Right renal cortex interstitium (tissue), 3 donors: ENCODE data around the gene CNTNAP2. TPM values are rescaled to one million over a fixed set of nuclear protein-coding genes. Genes with fewer than 3 reads are reported as not detected.

ENCODE experiments used
- DNase-seq, 3 donors: peaks; one replicate each; pipeline ENCODE4 v3.0.0-alpha.2; 2013; ENCODE audit warnings: low read depth in 3 of 3, low spot score in 2 of 3
- polyA plus RNA-seq, 3 donors: library from polyadenylated mRNA; unstranded; fragments of 120-200 nt; gene quantifications; one replicate each; pipeline ENCODE4 v1.2.1, GENCODE V29; 2013; ENCODE audit not compliant: insufficient read length in 3 of 3

The CNTNAP2 gene
- polyA plus RNA-seq, 3 donors = 21.2 to 29.0 (median 25.8) TPM

DNA sequence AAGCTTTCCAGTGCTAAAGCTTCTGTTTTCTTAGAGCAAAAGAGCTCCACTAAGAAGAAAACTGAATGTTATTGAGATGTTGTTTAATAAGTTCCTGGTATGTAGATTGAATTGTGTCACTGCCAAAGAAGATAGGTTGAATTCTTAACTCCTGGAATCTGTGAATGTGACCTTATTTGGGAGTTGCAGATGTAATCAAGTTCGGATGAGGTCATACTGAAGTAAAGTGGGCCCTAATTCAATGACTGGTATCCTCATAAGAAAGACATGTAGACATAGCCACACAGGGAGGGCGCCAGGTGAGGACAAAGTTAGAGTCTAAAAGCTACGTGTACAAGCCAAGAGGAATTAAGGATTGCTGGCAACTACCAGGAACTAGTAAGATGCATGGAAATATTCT lies 1741.8 kb downstream of the CNTNAP2 start:
- no peak for DNase-seq

DNA sequence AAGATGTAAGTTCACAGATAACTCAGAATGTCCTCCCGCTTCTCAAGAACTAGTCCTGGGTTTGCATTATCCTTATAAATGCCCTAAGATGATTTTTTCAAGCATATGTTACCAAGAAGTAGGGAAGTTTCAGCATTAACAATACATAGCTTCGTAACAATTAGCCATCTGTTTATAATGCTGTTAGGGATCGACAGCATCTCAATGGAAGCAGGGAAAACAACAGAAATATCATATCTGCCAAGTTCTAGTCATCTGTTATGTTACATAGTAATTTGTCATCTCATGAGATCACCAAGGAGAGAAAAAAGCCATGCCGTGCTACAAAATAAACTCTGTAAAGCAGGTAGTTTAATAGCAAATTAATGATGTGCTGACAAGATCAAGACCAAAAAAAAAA lies 1742.4 kb downstream of the CNTNAP2 start:
- DNase-seq = no peak

DNA sequence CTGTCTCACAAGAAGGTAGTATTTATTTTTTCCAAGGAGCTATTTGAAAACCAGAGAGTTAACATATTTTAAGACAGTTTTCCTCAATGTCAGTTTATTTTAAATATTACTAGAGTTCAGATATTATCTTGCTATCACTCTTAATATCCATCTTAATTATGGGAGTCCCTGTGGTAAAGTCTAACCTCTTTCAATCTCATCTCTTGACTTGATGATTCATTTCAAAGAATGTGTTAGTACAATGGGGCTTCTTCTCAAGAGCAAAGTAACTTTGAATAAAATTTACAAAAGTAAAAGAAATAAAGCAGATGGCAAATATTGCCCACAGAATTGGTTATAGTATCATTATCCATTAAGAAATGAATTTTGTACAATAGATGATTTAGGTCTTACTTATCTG lies 1742.9 kb downstream of the CNTNAP2 start:
- no peak for DNase-seq

DNA sequence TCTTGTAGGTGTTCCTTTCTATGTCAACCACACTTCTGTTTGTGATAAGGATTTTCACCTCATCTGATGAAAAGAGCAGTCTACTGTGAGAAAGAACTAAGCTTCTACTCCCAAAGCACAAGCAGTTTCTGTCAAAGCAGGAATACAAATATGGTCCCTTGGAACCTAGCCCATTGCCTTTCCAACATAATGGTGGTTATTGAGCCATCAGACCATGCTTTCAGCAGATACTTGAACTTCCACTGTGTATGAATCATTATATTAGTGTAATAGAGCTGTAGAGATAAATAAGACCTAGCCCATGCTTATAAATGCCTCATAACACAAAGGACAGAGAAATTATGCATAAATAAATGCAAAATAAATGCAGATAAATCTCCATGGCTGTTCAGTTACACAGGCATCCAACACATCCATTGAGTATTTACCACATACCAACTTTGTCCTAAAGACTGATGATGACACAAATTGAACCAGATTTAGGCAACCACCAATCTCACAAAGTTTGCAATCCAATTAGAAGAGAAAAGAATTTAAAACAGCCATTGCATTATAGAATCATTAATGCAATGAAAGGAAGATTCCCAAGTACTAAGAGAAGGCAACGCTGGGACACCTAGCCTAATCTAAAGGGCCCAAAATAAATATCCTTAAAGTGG lies 1744.6 kb downstream of the CNTNAP2 start:
- no peak for DNase-seq

DNA sequence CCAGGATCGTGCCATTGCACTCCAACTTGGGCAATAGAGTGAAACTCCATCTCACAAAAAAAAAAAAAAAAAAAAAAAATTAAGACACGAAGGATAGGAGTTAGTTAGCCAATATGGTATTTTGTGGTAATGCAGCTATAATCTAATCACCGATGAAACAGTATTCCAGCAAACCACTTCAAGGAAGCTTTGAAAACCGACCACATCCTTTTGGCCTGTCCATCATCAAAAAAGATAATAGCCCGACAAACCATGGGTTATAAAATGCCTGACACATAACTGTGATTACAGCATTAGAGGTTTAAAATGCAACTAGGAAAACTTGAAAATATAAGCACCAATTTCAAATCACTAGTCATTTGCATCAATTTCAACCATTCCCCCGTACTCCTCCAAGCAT lies 1745.3 kb downstream of the CNTNAP2 start:
- no peak for DNase-seq

DNA sequence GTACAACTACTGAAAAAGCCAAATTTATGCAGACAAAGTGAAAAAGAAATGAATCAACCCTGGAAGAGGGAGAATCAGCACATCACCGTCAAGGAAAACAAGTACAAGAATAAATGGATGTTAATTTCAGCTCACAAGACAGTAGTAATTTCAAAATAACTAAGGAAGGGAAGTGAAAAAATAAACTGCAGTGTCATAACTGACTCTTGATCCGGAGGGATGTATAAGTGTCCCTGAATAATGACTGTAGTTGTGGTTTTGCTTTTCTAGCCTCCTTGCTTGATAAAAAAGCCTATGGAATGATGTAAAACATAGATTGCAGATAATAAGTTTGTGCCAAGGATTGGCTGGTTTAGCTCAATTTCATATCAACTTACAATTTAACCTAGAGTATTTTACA lies 1752.9 kb downstream of the CNTNAP2 start:
- DNase-seq = no peak

DNA sequence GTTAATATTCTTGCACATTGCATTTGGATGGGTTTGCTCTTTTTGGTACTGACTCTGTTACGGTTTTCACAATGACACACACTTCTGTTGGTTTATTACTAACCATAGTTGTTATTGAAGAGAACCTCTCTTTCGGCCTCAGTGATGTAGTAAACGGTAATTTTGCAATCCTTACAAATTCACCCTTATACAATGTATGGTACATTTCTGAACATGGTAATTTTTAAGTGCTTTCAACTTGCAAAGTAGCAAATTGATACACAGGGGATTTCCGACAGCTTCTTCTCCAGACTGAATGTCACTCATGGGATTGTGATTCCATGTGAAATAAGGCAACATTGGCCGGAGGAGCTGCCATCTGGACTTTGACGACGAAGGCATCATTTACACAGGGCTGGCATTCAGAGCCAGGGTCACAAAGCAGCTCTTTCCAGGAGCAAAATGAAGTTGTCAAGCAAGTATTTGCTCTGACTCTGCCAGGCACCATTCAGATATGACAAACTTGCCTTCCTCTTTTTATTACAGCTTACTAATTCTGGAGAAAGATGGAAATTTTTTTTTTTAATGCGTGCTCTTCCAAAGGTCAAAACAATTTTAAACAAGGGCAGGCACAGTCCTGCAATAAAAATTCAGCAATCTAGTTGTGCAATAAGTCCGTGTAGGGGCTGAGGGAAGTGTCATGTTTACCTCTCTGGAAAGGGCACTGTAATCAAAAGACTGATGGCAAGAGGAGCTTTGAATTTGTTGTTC lies 1762.5 kb downstream of the CNTNAP2 start:
- no peak for DNase-seq

DNA sequence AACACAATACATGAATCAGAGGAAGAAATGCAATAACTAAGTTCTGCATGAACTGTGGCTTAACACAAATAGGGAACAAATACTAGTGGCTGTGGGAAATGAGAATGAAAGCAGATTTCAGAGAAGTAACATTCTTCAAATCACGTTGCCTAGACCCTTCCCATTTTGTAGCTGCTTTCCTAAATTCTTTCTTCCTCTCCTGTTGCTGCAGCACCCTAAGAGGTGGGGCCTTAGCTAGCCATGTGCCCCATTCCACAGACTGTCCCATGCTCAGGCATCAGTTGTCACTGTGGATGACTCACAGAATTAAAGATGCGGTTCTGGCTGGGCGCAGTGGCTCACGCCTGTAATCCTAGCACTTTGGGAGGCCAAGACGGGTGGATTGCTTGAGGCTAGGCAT lies 1769.3 kb downstream of the CNTNAP2 start:
- DNase-seq = no peak

DNA sequence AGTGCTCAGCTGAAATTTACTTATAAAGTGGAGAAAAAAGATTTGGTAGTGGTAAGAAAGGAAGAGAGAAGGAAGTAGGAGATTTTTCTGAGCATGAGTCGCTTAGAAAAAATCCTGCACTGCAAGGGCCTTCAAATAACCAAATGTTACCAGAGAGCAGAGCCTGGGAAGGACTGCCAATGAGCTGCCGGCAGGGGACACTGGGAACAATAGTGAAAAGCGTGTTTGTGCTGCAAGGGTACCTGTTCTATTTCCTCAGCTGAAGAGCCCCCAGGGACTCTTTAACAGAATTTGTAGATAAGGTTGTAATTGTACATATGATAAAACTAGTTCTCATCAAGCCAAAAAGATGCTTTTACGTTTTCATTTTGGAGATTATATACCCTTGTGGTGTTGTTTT lies 1777.7 kb downstream of the CNTNAP2 start:
- DNase-seq = no peak

DNA sequence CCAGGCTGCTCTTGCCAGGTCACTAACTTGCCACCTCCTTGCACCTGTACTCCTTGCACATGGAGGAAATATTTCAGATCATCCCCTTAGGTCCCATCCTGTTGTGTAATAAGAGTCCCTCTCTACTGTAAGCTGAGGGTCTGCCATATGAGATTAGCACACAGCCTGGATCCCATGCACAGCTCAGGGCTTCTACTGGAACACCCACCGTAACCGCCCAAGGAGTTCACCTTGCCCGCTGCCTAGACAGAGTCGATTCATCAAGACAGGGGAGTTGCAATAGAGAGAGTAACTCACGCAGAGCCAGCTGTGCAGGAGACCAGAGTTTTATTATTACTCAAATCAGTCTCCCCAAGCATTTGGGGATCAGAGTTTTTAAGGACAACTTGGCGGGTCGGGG lies 1779.5 kb downstream of the CNTNAP2 start:
- DNase-seq = no peak

DNA sequence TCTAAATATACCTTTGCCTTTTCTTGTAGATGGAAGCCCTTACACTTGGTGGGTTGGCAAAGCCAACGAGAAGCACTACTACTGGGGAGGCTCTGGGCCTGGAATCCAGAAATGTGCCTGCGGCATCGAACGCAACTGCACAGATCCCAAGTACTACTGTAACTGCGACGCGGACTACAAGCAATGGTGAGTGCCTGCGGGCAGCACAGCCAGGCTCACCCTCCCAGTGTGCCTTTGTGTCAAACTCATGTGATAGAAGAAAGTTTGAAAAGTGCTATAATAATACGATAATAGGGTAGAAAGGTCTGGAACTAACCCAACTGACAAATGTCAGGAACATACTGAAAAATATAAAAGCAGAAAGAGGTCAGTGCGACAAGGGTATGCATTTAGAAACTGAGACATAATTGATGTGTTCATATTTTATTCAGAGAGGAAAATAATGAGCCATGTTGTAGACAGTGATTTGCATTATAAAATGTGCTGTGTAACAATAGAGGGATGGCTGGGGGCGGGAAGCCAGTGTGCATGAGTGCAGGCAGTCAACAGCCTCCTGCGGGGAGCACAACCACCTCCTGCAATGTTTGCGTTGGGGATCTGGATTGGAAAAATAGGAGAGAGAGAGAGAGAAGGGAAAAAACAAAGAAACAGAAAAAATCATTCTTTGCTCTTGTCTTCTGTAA lies 1787.1 kb downstream of the CNTNAP2 start:
- DNase-seq = no peak

DNA sequence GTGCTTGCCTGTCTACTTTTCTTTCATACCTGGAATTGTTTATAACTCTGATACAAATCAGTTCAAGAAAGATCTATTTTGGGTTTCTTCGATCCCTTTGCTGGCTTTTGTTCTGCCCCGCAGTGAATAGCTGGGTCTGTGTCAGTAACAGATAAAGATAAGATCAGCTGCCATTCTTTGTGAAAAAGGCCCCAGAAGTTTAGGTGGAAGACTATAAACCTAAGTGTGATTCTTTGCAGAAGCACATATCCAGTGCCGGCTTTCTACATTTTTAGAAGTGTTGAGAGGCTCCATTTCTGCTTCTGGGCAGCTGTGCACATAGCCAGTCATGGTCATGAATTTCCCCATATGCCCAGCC lies 1787.6 kb downstream of the CNTNAP2 start:
- no peak for DNase-seq

DNA sequence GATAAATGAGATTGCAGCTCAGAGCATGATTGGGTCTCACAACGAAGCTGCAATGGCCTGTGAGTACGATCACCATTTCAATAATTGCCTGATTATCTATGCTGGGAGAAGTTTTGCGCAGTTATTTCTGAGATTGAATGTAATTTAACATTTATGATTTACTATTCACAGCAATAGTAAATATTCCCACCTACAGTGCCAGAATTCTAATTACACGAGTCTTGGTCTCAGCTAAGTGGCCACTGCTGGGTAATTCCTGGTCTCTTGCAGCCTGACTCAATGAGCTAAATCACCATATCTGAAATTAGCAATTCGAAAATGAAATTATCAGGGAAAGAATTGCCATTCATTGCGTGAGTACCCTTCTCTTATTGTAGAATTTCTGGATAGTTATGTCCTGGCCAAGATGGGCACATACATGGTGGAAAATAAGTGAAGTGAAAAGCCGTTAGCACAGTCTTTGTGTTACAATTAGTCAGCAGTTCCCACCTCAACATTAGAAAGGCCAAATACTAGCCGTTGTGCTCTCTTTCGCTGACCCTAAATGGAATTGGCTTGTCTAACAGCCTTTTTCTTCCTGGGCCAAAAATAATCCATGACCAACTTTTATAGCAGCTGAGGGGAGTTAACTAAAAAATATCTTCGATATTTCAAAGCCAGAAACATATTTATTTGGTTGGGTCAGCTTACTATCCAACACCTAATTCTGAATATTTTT lies 1793.0 kb downstream of the CNTNAP2 start:
- DNase-seq = no peak

DNA sequence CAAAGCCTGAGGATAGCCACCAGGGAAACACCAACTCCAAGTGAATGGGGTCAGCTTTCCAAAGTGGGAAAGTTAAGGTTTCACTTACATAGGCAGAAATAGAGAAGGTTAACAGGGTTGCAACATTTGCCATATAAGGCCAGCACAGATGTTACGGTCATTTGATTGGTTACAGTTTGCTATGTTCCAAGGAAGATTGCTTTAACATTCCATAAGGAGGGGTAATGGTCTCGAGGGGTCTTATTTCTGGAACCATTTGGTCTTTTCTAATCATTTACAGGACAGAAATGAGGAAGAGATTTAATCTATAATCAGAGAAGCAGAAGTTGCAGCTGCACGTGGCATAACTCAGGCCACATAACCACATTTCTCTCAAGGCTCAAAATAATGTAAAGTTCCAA lies 1794.6 kb downstream of the CNTNAP2 start:
- DNase-seq = peak in 2 of 3 donors; percentile 5 to 8

DNA sequence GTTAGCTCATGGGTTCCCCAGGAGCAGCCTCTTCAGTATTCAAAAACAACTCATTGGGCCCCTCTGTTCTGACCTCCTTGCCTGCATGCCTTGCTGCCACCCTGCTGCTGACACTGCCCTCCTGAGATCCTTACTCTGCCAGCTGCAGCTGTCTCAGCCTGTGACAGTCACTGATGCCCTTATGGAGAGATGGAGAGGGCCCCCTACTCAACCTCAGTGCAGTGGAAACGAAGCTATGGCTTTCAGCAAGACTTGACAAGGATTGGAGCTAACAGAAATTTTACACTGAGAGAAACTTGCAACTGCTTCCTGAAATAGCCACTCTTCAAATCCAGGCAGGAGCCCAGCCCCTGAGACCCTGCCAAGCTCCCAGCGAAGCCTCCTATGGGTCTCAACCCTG lies 1795.7 kb downstream of the CNTNAP2 start:
- DNase-seq = no peak

DNA sequence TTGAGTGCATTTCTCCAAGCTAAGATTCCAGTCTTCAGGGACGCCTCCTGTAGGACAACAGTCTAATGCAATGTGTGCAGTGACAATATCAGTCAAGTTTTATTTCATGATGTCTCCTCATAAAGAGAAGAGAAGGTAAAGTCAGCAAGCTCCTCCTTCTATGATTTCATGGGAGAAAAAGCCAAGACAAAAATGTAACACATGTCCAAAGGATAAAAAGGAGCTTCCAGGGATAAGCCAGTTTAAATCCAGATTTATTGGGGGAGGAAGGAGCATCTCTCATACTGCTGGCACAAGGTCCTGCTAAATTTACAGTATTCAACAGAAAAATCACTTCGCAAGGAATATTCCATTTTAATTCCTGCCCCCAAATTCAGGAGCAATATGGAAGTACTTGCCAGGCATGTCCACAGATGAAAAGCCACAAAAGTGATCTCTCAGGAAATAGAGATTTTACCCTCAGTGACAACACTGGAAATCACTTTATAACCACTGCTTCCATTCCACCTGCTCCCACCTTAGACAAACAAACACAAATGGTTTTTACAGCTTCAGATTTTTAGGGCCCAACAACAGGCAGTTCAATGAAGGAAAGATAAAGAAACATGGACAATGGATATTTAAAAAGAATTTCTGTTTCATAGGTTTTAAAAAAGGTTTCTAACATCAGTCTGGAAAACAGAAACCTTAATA lies 1796.5 kb downstream of the CNTNAP2 start:
- DNase-seq = no peak

DNA sequence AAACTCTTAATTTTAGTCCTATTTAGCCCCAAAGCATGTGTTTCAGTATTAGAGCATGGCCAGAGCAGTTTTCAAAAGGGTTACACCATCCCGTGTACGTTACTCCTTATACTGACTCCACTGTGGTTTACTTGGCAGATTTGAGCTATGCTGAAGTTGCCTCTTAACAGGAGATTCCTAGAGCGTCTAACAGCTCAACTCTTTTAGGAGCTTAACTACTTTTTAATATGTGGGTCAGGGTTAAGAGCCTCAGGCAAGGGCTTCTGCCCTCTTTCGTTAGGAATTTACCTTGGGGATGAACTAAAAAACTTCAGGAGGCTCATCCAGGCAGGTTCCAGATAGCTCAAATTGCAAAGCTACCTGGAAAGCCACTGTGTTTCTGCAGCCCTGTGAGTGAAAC lies 1799.2 kb downstream of the CNTNAP2 start:
- DNase-seq = no peak

DNA sequence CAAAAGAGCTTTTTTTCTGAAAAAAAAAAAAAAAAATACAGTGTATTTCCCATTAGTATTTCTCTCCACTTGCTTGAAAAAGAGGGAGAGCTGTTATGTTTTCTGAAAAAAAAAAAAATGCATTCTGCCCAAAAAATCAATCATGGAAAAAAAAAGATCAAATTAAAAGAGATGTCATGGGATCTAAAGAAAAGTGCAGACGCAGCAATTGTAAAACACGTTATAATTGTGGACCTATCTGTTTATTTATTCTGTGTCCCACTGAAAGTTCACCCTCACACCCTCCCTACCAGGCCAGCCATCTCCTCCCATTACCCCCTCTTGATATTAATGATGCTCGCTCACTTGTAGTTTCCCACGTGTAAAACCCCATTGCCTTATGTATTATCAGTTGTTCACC lies 1800.0 kb downstream of the CNTNAP2 start:
- no peak for DNase-seq

DNA sequence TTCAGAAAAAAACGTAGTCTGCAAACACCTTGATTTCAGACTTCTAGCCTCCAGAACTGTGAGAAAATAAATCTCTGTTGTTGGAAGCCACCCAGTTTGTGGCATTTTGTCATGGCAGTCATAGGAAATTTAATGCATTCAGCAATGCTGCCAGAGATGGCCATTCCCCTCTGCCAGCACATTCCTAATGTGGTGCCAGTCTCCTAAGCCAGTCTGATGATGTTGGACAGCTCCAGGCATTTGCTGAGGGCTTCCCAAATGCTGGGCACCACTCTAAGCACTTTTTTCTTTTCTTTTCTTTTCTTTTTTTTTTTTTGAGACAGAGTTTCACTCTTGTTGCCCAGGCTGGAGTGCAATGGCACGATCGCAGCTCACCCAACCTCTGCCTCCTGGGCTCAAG lies 1807.2 kb downstream of the CNTNAP2 start:
- DNase-seq = no peak

DNA sequence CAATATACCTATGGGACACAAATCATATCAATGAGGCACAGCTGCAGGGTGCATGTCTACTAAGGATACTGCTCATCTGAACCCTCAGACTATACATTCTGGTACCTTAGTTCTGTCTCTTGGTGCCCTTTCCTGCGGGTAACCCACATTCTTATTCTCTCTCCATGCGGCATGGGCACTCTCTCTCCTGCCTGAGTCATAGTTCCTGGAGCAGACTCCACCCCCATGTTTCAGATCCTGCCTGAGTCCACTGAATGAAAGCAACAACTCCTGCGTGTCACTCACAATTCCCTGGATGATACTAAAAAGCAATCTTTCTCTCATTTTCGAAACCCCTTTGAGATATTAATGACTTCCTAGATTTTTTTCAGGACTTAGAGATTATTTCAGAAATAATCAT lies 1820.8 kb downstream of the CNTNAP2 start:
- no peak for DNase-seq

DNA sequence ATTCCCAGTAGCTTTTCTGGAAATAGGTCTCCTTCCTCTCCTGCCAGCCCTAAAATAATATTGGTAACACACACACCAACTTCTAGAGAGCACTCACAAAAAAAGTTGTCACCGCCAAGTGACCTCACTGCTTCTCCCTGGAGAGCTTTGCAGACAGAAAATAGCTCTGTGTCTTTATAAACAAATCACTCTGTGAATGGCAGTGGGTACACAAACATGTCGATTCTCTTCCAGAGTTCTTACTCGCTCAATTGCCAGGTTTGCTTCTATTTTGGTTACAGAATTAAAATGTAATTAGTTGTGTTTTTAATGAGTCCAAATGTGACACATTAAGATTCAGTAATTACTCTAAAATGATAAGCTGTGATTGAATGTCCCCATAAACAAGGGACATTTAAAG lies 1824.8 kb downstream of the CNTNAP2 start:
- no peak for DNase-seq
